ENCODE measurements around the gene FBXL4.
"Not testable (repeated sequence)": the region's sequence is repeated elsewhere in the genome, so short reads cannot be mapped to it uniquely, and the experiment has no call there.

FBXL4 gene

GRCh38 chr6:98929498-98930060, 18.2 kb downstream of the FBXL4 start:
- Mint-ChIP-seq H3K27me3 (no peaks in the 10 kb centered on the region), H3K9me3 (no peaks in the 10 kb centered on the region)

GRCh38 chr6:98928688-98929087, 19.1 kb downstream of the FBXL4 start:
- H3K4me1 Mint-ChIP-seq (ENCODE audit: low read depth): peaks cover 35% of the 10 kb centered on the region
- no peaks in the 10 kb centered on the region for H3K27me3 Mint-ChIP-seq
- H3K36me3 Mint-ChIP-seq (ENCODE audit: low read depth): peaks cover 64% of the 10 kb centered on the region
- no peak overlapping the region for H3K4me3 Mint-ChIP-seq
- H3K9me3 Mint-ChIP-seq: no peaks in the 10 kb centered on the region
- H3K27ac Mint-ChIP-seq: no peak overlapping the region

More at GRCh38 chr6:98929498-98930060, 18.2 kb downstream of the FBXL4 start:
- Mint-ChIP-seq H3K4me1 (ENCODE audit: low read depth) (peaks cover 40% of the 10 kb centered on the region), H3K36me3 (ENCODE audit: low read depth) (peaks cover 73% of the 10 kb centered on the region), H3K4me3 (no peak overlapping the region), H3K27ac (no peak overlapping the region)

GRCh38 chr6:98927534-98927933, 20.2 kb downstream of the FBXL4 start:
- no peak overlapping the region for H3K4me3 Mint-ChIP-seq
- H3K9me3 Mint-ChIP-seq: no peaks in the 10 kb centered on the region
- no peaks in the 10 kb centered on the region for H3K27me3 Mint-ChIP-seq
- H3K4me1 Mint-ChIP-seq (ENCODE audit: low read depth): peaks cover 27% of the 10 kb centered on the region
- H3K36me3 Mint-ChIP-seq (ENCODE audit: low read depth): peaks cover 64% of the 10 kb centered on the region
- no peak overlapping the region for H3K27ac Mint-ChIP-seq

- Mint-ChIP-seq H3K4me1 (ENCODE audit: low read depth) (peaks cover 29% of the 10 kb centered on the region), H3K27me3 (no peaks in the 10 kb centered on the region), H3K4me3 (no peak overlapping the region), H3K36me3 (ENCODE audit: low read depth) (peaks cover 59% of the 10 kb centered on the region), H3K27ac (no peak overlapping the region), H3K9me3 (no peaks in the 10 kb centered on the region)
Observed at GRCh38 chr6:98925831-98926230, 21.9 kb downstream of the FBXL4 start.

GRCh38 chr6:98924647-98925046, 23.1 kb downstream of the FBXL4 start:
- H3K36me3 Mint-ChIP-seq (ENCODE audit: low read depth): peaks cover 57% of the 10 kb centered on the region
- H3K9me3 Mint-ChIP-seq: no peaks in the 10 kb centered on the region
- H3K4me3 Mint-ChIP-seq: no peak overlapping the region
- no peak overlapping the region for H3K27ac Mint-ChIP-seq
- no peaks in the 10 kb centered on the region for H3K27me3 Mint-ChIP-seq
- H3K4me1 Mint-ChIP-seq (ENCODE audit: low read depth): peaks cover 24% of the 10 kb centered on the region

GRCh38 chr6:98920904-98921431, 26.8 kb downstream of the FBXL4 start:
- Mint-ChIP-seq H3K4me1 (ENCODE audit: low read depth) (peaks cover 15% of the 10 kb centered on the region), H3K36me3 (ENCODE audit: low read depth) (peaks cover 53% of the 10 kb centered on the region), H3K4me3 (no peak overlapping the region), H3K9me3 (peaks cover 3% of the 10 kb centered on the region), H3K27me3 (no peaks in the 10 kb centered on the region), H3K27ac (no peak overlapping the region)

- H3K9me3 Mint-ChIP-seq: peaks cover 16% of the 10 kb centered on the region
- H3K4me1 Mint-ChIP-seq (ENCODE audit: low read depth); H3K4me3 Mint-ChIP-seq; H3K27me3 Mint-ChIP-seq; H3K27ac Mint-ChIP-seq: not testable (repeated sequence)
- H3K36me3 Mint-ChIP-seq (ENCODE audit: low read depth): peaks cover 56% of the 10 kb centered on the region
Observed at GRCh38 chr6:98910946-98911345, 36.8 kb downstream of the FBXL4 start.

- Mint-ChIP-seq H3K36me3 (ENCODE audit: low read depth) (peaks cover 66% of the 10 kb centered on the region), H3K27me3 (no peaks in the 10 kb centered on the region), H3K27ac (no peak overlapping the region), H3K9me3 (peaks cover 16% of the 10 kb centered on the region), H3K4me3 (no peak overlapping the region), H3K4me1 (ENCODE audit: low read depth) (no peaks in the 10 kb centered on the region)
Observed at GRCh38 chr6:98909236-98909635, 38.5 kb downstream of the FBXL4 start.

GRCh38 chr6:98906342-98906741, 41.4 kb downstream of the FBXL4 start:
- H3K27ac Mint-ChIP-seq; H3K9me3 Mint-ChIP-seq; H3K4me3 Mint-ChIP-seq; H3K4me1 Mint-ChIP-seq (ENCODE audit: low read depth); H3K27me3 Mint-ChIP-seq: not testable (repeated sequence)
- peaks cover 65% of the 10 kb centered on the region for H3K36me3 Mint-ChIP-seq (ENCODE audit: low read depth)

GRCh38 chr6:98905759-98906158, 42.0 kb downstream of the FBXL4 start:
- Mint-ChIP-seq H3K4me1 (ENCODE audit: low read depth) (no peaks in the 10 kb centered on the region), H3K36me3 (ENCODE audit: low read depth) (peaks cover 70% of the 10 kb centered on the region), H3K27me3 (no peaks in the 10 kb centered on the region), H3K9me3 (peaks cover 7% of the 10 kb centered on the region), H3K4me3 (no peak overlapping the region), H3K27ac (no peak overlapping the region)

- H3K4me3 Mint-ChIP-seq: no peak overlapping the region
- no peaks in the 10 kb centered on the region for H3K4me1 Mint-ChIP-seq (ENCODE audit: low read depth)
- no peaks in the 10 kb centered on the region for H3K27me3 Mint-ChIP-seq
- H3K9me3 Mint-ChIP-seq: peaks cover 11% of the 10 kb centered on the region
- H3K36me3 Mint-ChIP-seq (ENCODE audit: low read depth): peaks cover 79% of the 10 kb centered on the region
- H3K27ac Mint-ChIP-seq: no peak overlapping the region
Observed at GRCh38 chr6:98904096-98904495, 43.6 kb downstream of the FBXL4 start.

- Mint-ChIP-seq H3K27ac (no peak overlapping the region), H3K4me3 (no peak overlapping the region), H3K9me3 (peaks cover 4% of the 10 kb centered on the region), H3K27me3 (no peaks in the 10 kb centered on the region), H3K4me1 (ENCODE audit: low read depth) (peaks cover 4% of the 10 kb centered on the region), H3K36me3 (ENCODE audit: low read depth) (peaks cover 80% of the 10 kb centered on the region)
Observed at GRCh38 chr6:98900706-98901105, 47.0 kb downstream of the FBXL4 start.

- H3K27ac Mint-ChIP-seq: no peak overlapping the region
- peaks cover 3% of the 10 kb centered on the region for H3K9me3 Mint-ChIP-seq
- H3K4me1 Mint-ChIP-seq (ENCODE audit: low read depth): peaks cover 4% of the 10 kb centered on the region
- H3K27me3 Mint-ChIP-seq: no peaks in the 10 kb centered on the region
- H3K36me3 Mint-ChIP-seq (ENCODE audit: low read depth): peaks cover 57% of the 10 kb centered on the region
- H3K4me3 Mint-ChIP-seq: no peak overlapping the region
Observed at GRCh38 chr6:98894810-98895209, 52.9 kb downstream of the FBXL4 start.

- Mint-ChIP-seq H3K36me3 (ENCODE audit: low read depth) (peaks cover 53% of the 10 kb centered on the region), H3K27me3 (no peaks in the 10 kb centered on the region), H3K9me3 (no peaks in the 10 kb centered on the region), H3K4me3 (no peak overlapping the region), H3K27ac (no peak overlapping the region), H3K4me1 (ENCODE audit: low read depth) (no peaks in the 10 kb centered on the region)
Observed at GRCh38 chr6:98887650-98888049, 60.1 kb downstream of the FBXL4 start.

GRCh38 chr6:98885330-98885729, 62.4 kb downstream of the FBXL4 start:
- no peaks in the 10 kb centered on the region for H3K9me3 Mint-ChIP-seq
- H3K27me3 Mint-ChIP-seq: no peaks in the 10 kb centered on the region
- H3K36me3 Mint-ChIP-seq (ENCODE audit: low read depth): peaks cover 50% of the 10 kb centered on the region
- peaks cover 6% of the 10 kb centered on the region for H3K4me1 Mint-ChIP-seq (ENCODE audit: low read depth)
- H3K4me3 Mint-ChIP-seq: no peak overlapping the region
- H3K27ac Mint-ChIP-seq: no peak overlapping the region

GRCh38 chr6:98880486-98880885, 67.3 kb downstream of the FBXL4 start:
- Mint-ChIP-seq H3K36me3 (ENCODE audit: low read depth) (peaks cover 38% of the 10 kb centered on the region), H3K27me3 (no peaks in the 10 kb centered on the region), H3K4me1 (ENCODE audit: low read depth) (peaks cover 9% of the 10 kb centered on the region), H3K9me3 (no peaks in the 10 kb centered on the region), H3K27ac (peak overlapping the region; percentile 4), H3K4me3 (no peak overlapping the region)
